Measurements from ENCODE around the gene RTBDN. TPM values are rescaled to one million over a fixed set of nuclear protein-coding genes. Genes with fewer than 3 reads are reported as not detected.

RTBDN gene
- total RNA-seq, 1 experiment from 2014 or later, result 25.1 TPM

DNA sequence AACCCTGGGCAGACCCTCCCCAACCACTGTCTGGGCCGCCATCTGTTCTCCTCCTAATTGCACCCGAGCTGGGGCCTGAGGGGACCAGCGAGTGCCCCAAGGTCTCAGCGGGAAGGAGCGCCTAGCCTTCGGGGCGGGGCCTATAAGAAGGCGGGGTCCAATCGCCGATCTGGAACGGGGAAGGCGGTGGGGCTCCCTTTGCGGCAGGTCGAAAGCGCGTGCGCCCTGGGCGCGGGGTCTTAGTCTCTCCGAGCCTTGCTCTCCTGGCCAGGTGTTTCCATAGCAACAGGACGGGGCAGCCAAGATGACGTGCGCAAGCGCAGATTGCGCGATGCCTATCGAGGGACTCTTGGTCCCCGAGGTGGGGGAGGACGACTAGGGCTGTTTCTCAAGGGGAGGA is 6.7 kb upstream of the RTBDN start:
- POLR2A ChIA-PET, result no interaction called here
- Histone ChIP-seq H3K27ac (ENCODE audit: low read depth, low read length) (no peak overlapping the region), H3K27me3 (ENCODE audit: insufficient read depth, low read length) (no peaks in the 10 kb centered on the region), H3K4me3 (replicated peaks in 1 of 2; ENCODE audit: low read depth in 1 of 2, low read length in 2 of 2) (no peak overlapping the region), H3K36me3 (ENCODE audit: control insufficient read depth in 1 of 2, insufficient read depth in 2 of 2, low read length in 2 of 2) (peaks cover 5 to 6% of the 10 kb centered on the region in 2 experiments; a peak in 1 of 4 replicates), H2AFZ (ENCODE audit: low read depth, low read length, poor library complexity, severe bottlenecking) (no peak overlapping the region), H3K4me1 (ENCODE audit: control insufficient read depth in 1 of 2, insufficient read depth in 2 of 2, low read length in 2 of 2) (peaks cover 29 to 52% of the 10 kb centered on the region in 2 experiments), H3K9me3 (ENCODE audit: control insufficient read depth in 1 of 2, insufficient read depth in 1 of 2, low read depth in 1 of 2, low read length in 2 of 2) (no peaks in the 10 kb centered on the region), H3K9ac (ENCODE audit: low read length) (no peak overlapping the region), H3K79me2 (ENCODE audit: insufficient read depth, low read length) (peaks cover 36% of the 10 kb centered on the region; the same call in 1 of the 2 replicates), H3K9me2 (ENCODE audit: insufficient read depth) (no peaks in the 10 kb centered on the region), H4K20me1 (ENCODE audit: insufficient read depth) (no peaks in the 10 kb centered on the region), H3K4me2 (ENCODE audit: low read length) (peak overlapping the region; percentile 40)
- DNase-seq (ENCODE audit: low read depth, low spot score) (no peak), ATAC-seq (no peak)
- intact Hi-C loops (cut with micrococcal nuclease), result no loop called here
- CTCF ChIA-PET, result no interaction called here
- BruUV-seq (replicated peaks), result no TSS peak
- no peak for TF ChIP-seq POLR2A (IDR thresholded peaks at IDR 0.05; ENCODE audit: borderline replicate concordance, extremely low read depth, insufficient read depth, insufficient read length)
- TF ChIP-seq EZH2 (IDR thresholded peaks at IDR 0.05), result no peak
- TF ChIP-seq CBX3 (IDR thresholded peaks at IDR 0.05; ENCODE audit: low read depth), result no peak
- TF ChIP-seq, protein P1, sequence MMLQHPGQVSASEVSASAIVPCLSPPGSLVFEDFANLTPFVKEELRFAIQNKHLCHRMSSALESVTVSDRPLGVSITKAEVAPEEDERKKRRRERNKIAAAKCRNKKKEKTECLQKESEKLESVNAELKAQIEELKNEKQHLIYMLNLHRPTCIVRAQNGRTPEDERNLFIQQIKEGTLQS (IDR thresholded peaks at IDR 0.05), result no peak
- no peak for TF ChIP-seq ZFX (IDR thresholded peaks at IDR 0.05)
- no peak for TF ChIP-seq RAD21 (IDR thresholded peaks at IDR 0.05; ENCODE audit: low read depth)
- no peak for TF ChIP-seq SIN3A (IDR thresholded peaks at IDR 0.05; ENCODE audit: low read depth)
- no peak for TF ChIP-seq POLR2AphosphoS5 (IDR thresholded peaks at IDR 0.05; ENCODE audit: low read depth, low read length)
- no peak for TF ChIP-seq YY1 (IDR thresholded peaks at IDR 0.05; ENCODE audit: extremely low read depth, insufficient replicate concordance, low read depth, low read length)
- TF ChIP-seq, protein P2, sequence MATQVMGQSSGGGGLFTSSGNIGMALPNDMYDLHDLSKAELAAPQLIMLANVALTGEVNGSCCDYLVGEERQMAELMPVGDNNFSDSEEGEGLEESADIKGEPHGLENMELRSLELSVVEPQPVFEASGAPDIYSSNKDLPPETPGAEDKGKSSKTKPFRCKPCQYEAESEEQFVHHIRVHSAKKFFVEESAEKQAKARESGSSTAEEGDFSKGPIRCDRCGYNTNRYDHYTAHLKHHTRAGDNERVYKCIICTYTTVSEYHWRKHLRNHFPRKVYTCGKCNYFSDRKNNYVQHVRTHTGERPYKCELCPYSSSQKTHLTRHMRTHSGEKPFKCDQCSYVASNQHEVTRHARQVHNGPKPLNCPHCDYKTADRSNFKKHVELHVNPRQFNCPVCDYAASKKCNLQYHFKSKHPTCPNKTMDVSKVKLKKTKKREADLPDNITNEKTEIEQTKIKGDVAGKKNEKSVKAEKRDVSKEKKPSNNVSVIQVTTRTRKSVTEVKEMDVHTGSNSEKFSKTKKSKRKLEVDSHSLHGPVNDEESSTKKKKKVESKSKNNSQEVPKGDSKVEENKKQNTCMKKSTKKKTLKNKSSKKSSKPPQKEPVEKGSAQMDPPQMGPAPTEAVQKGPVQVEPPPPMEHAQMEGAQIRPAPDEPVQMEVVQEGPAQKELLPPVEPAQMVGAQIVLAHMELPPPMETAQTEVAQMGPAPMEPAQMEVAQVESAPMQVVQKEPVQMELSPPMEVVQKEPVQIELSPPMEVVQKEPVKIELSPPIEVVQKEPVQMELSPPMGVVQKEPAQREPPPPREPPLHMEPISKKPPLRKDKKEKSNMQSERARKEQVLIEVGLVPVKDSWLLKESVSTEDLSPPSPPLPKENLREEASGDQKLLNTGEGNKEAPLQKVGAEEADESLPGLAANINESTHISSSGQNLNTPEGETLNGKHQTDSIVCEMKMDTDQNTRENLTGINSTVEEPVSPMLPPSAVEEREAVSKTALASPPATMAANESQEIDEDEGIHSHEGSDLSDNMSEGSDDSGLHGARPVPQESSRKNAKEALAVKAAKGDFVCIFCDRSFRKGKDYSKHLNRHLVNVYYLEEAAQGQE (IDR thresholded peaks at IDR 0.05; ENCODE audit: low read depth), result no peak
- TF ChIP-seq, protein P3, sequence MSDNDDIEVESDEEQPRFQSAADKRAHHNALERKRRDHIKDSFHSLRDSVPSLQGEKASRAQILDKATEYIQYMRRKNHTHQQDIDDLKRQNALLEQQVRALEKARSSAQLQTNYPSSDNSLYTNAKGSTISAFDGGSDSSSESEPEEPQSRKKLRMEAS (IDR thresholded peaks at IDR 0.05), result no peak
- RAD21 ChIA-PET (ENCODE audit: low non-redundant PET in 1 of 2, low total read pairs in 2 of 2, uncharacterized antibody in 2 of 2, unreplicated experiment in 2 of 2), result no interaction called here

Measured in HCT116 (cell line).